HG03354 (cell line): Measurements from ENCODE around the gene MARK2.

Experiments
- ATAC-seq: cut with Tn5 transposase; IDR thresholded peaks from one replicate; pipeline ENCODE4 v1.9.1; 2021; ENCODE audit warnings: mild to moderate bottlenecking; ENCODE audit not compliant: unreplicated experiment, poor library complexity, severe bottlenecking

Gene MARK2

DNA sequence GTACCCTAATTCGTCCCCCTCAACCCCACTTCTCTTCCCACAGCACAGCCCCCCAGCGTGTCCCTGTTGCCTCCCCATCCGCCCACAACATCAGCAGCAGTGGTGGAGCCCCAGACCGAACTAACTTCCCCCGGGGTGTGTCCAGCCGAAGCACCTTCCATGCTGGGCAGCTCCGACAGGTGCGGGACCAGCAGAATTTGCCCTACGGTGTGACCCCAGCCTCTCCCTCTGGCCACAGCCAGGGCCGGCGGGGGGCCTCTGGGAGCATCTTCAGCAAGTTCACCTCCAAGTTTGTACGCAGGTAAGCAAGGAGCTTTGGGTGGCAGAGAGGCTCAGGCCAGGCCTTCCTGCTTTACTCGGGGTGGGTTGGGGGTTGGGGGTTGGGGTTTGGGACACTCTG, 65.8 kb downstream of the MARK2 start:
- ATAC-seq, result no peak

DNA sequence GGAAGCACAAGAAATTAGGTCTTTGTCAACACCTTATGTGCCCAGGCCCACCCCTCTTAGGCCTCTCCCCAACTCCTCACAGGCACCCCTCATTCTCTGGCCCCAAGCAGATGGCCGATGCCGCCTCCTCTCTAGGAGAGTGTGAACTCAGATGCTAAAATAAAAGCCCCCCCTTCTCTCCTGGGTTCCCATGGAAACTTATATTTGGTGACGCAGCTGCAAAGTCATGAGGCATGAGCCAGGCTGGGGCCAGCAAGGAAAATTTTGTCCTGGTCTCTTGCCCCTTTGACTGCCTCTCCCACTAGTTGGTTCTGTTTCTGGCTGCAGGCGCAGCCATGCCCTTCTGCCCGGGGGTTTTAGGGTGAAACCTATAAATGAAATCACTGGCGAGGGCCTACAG, 66.3 kb downstream of the MARK2 start:
- no peak for ATAC-seq

DNA sequence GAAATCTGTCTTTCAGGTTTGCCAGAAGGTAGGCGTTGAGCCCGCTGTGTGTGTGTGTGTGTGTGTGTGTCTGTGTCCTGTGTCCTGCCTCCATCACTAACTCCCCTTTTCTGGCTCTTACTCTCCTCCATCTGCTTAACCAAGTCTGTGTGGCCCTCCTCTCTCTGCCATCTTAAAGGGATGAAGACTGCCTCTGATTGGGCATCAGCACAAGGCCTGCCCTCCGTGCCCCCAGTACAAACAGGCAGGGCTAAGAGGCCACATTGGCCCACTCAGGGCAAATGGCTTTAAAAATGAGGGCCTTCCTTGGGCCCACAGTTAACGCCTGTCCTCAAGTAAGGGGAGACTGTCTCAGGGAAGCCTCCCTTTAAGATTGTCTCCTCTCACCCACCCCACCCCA, 67.2 kb downstream of the MARK2 start:
- no peak for ATAC-seq

DNA sequence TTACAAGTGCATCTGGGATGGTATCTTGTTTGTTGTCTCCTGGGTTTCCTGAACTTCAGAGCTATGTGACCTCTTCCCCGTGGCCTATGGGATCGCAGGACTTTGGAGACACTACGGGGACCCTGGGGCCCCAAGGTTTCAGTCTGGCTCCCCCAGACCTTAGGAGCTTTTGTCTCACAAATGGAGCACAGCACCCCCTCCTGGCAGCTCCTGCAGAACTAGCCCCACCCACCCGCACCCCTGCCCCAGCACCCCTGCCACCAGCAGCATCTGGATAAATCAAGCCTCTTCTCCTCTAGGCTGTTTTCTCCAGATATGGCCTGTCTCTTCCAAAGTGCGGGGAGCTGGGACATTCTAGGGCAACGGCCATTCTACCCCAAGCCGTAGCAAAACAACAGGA, 67.7 kb downstream of the MARK2 start:
- no peak for ATAC-seq

DNA sequence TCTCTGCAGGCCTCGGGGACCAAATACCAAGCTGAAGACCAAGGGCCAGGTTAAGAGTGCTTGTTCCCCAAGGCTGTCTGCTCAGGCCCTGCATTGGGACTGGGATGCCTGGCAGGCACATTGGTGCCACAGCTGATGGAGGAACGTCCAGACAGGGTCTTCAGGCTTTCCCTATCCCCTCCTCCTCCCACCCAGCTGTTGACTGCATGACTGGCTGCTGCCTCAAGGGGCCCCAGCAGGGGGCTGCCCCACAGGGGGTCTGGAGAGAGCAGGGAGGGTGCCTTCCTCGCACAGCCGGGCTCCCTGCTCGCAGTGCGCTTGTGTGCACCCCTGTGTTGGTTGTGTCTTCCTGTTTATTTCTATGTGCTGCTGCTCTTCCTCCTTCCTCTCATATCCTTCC, 68.2 kb downstream of the MARK2 start:
- no peak for ATAC-seq

DNA sequence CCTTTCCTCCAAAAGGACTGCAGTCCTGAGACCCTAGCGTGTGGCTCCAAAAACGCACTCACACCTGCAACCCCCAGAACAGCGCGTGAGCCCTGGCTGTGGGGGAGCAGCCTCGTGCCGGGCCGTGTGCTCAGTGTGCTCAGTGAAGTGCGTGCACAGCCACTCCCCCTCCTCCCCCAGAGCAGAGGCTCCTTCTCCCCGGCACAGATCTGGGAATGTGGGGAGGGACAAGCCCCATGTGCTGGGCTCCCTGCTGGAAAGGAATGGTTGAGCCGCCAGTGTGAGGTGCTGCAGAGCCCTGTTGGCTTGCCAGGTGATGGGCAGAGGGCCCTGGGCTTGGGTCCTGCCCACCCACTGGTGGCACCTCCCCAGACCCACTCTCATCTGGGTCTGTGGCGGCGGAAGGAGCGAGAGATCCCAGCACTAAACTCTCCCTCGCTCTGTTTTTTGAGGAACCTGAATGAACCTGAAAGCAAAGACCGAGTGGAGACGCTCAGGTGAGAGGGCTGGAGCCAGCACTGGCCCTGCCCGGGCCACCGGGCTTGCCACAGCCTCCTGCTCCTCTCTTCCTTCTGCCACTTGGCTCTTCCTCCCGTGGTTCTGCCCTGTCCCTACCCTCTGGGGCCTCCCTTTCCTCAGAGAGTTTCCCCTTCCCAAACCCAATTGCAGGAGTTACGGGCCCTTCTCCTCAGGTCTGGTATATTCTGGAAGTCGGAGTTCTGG, 69.1 kb downstream of the MARK2 start:
- no peak for ATAC-seq

DNA sequence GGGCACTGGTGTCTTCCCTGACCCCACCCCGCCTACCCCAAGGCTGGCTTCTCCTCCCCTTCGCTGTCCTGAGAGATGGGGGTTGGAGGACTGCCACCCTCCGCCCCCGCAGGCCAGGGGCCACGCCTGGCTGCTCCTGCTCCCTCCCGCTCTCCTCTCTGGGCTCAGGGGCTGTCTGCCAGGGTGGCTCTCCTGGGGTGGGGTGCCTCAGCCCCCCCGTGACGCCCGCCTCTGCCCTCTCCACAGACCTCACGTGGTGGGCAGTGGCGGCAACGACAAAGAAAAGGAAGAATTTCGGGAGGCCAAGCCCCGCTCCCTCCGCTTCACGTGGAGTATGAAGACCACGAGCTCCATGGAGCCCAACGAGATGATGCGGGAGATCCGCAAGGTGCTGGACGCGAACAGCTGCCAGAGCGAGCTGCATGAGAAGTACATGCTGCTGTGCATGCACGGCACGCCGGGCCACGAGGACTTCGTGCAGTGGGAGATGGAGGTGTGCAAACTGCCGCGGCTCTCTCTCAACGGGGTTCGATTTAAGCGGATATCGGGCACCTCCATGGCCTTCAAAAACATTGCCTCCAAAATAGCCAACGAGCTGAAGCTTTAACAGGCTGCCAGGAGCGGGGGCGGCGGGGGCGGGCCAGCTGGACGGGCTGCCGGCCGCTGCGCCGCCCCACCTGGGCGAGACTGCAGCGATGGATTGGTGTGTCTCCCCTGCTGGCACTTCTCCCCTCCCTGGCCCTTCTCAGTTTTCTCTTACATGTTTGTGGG, 69.9 kb downstream of the MARK2 start:
- ATAC-seq, result no peak

DNA sequence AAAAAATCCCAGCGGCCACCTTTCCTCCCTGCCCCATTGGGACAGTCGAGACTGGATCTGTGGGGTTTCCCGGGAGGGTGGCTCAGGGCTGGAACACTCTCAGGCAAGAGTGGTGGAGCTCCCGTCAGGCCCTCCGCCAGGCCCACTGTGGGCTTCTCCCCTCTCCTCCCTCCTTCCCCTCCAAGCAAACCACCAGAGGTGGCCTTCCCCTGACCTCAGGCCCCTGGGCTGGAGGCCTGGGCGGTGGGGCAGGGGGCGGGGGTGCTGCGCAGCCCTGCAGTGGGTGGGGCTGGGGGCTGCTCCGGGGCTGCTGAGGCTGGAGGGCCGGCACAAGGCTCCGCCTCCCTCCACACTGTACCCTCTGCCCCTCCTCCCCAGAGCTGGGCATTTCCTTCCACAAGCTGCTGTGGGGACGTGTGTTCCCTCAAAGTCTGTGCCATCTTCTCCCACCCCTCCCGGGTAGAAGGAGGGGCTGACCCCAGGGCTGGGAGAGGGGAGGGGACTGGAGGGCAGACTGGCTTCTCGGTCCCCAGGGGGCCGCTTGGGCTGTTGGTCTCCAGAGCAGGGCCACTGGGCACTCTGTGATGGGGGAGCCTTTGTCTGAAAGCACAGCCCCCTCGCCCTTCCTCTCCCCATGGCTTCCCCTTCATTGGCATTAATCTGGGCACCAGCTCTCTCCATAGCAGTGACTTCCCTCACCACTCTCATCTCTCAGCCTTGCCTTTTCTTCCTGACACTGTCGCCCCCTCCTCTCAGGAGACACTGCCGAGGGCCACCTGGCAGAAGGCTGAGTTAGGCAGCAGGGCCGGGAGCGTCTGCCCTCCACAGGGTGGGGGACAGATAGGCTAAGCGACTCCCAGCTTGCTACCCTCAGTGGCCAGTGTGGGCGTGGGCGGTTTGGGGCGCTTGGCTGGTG, 70.9 kb downstream of the MARK2 start:
- ATAC-seq, result no peak

DNA sequence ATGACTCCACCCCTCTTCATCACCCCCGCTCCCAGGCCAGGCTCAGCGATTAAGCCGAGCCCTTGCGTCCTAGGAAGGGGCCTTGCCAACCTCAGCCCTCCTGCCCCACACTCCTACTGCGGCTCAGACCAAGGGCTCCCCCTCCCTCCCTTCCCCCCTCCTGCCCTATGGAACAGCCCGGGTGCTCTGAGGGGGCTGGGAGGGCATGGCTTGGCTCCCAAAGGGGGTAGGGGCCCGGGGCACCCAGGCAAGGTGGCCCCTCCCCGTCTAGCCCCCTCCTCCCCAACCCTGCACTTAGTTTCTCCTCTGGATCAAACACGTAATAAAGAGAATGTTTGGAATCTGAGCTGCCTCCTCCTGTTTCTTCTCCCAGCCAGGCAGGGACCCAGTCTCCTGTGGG, 71.8 kb downstream of the MARK2 start:
- no peak for ATAC-seq

DNA sequence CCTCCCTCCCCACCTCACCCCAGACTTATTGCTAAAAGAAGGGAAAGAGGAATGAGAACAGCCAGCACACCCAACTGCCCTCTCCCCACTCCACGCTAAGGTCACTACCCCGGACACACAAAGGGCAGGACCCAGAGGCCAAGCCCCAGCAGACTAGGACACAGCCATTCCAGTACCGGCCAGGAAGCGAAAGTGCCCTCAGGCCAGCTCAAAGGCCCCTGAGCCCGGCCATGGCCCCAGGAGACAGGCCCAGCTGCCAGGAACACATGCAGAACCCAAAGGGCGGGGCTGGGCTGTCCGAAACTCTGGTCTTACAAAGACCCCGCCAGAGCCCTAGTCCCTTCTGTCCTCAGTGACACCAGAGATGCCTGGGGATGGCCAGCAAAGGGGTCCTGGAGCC, 72.5 kb downstream of the MARK2 start:
- no peak for ATAC-seq

DNA sequence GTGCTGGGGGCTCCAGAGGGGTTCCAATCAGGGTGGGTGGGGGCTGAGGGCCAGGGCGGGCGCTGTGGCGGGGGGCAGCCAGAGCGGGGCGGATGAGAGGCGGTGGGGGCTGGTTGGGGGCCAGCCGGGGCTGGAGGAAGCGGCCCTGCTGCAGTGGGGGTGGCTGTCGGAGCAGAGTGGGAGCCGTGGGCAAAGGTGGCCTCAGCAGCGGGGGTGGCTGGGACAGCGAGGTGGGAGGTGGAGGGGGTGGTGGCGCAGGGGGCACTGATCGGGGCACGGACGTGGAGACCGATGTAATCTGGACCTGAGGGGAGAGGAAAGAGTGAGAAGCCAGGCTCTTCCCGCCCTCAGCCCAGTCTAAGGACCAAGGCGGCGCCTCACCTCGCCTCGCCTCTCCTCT, 73.0 kb downstream of the MARK2 start:
- no peak for ATAC-seq

DNA sequence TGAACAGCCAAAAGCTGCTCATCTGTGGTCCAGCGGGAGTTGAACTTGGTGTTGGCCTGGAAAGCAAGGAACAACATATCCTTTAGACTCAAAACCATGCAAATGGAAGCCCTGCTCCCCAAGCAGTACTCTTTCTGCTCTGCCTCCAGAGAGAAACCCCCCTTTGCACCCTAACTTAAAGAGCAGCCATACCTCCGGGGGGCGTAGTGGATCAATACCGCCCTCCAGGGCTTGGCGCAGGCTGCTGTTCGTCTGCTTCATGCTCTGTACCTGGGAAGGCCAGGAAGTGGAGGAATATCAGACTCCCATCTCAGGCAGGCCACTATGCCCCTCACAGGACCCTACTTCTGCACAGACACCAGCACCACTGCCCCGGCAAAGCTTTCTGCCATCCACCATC, 73.8 kb downstream of the MARK2 start:
- no peak for ATAC-seq

DNA sequence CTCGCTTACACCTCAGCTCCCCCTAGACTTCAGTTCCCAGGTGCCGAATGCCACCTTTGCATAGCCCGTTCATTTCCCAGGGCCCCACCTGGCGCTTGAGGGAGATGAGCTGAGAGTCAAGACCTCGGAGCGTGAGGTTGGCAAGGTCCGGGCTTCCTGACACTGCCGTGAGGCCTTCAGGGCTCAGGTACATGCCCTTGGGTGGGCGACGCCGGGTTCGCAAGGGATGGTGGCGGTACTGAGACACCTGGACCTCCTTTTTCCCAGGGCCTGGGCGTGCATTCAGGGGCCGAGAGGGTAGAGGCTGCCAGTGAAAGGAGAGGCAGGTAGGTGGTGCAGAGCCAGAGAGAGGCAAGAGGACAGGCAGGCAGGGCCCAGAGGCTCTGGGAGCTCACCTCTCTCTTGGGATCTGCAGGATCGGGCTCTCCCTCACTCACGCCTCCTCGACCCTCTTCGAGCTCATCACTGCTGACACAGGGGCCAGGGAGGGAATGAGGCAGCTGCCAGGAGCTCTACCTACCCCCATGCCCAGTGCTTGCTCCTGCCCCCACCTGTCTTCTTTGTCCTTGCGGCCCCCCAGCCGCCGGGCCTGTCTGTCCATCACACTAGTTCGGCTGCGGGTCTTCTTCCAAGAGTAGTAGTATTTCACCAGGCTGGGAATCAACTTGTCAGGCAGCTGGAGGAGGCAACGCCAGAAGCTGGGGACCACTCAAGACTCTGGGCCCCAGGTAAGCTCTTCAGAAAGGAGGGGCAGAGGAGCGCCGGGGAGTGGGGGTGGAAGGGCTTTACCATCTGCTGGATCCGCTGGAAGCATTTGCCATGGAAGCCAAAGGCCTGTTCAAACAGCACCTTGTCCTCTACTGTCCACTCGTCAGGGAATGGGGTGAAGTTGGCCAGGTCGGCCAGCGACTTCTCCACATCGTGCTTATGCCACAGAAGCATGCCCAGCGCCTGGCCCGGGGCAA, 75.2 kb downstream of the MARK2 start:
- ATAC-seq, result no peak

DNA sequence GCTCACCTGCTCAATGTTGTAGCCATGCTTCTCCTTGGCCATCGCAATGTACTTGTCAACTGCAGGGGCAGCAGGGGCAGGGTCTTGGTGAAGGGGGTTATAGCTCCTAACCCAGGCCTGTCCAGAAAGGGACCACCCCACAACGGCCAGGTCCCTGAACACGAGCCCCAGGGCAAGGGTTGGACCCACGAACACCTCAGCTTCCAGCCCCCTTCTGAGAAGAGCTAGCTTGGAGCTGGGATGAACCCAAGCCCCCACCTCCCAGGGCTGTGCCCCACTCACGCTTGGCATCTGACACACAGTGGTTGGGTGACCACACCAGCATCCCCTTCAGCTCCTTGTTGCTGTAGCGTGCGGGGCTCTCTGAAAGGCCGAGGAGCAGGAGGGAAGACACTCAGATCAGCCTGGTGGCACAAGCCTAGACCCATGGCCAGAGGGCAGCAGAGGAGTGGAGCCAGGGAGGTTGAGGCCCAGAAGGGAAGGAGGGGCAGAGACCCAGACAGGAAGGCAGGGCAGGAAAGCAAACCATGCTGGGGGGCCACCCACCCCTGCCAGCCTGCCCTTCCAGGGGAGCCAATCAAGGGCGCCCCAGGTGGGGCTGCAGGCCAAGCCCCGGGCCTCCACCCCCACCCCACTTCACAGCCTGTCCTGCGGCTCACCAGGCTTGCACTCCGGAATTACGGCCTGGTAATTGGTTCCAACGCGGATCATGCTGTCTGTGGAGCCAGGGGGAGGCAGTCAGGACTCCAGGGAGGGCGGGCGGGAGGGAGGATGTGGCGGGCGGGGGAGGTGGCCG, 76.2 kb downstream of the MARK2 start:
- no peak for ATAC-seq

DNA sequence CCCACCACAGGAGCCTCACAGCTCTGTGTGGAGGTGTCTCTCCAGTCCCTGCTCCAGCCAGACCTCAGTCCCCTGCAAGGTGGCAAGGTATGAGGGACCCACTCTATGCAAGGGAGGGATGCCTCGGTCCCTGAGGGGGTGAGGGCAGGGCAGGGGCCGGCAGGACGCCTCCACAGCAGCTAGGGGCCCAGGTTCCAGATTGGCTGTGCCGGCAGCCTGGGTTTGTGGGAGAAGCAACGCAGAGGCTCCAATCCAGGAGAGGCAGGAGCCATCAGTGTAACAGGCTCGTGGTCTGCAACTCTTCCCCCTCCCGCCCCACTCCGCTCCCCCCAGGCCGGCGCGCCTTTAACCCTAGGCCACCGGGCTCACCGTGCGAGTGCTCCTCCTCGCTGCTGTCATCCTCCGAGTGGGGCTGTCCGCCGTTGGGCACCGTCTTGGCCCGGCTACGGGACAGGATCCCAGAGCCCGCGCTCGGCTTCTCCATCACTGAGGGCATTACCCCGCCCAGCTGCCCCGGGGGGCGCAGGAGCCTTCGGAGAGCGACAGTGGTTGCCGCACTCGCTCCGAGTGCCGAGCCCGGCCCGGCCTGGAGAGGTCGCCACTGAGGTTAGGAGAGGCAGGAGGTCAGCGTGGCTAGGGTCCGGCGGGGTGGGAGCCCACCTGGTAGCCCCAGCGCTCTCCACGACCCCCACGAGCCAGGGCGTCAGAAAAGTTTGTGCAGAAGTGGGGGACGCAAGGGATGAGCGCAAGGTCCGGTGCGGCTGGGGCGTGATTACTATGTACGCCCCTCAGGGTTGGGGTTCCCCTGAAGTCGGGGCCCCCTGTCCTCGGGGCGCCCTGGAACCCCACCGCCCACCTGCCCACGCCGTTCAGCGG, 77.3 kb downstream of the MARK2 start:
- no peak for ATAC-seq

DNA sequence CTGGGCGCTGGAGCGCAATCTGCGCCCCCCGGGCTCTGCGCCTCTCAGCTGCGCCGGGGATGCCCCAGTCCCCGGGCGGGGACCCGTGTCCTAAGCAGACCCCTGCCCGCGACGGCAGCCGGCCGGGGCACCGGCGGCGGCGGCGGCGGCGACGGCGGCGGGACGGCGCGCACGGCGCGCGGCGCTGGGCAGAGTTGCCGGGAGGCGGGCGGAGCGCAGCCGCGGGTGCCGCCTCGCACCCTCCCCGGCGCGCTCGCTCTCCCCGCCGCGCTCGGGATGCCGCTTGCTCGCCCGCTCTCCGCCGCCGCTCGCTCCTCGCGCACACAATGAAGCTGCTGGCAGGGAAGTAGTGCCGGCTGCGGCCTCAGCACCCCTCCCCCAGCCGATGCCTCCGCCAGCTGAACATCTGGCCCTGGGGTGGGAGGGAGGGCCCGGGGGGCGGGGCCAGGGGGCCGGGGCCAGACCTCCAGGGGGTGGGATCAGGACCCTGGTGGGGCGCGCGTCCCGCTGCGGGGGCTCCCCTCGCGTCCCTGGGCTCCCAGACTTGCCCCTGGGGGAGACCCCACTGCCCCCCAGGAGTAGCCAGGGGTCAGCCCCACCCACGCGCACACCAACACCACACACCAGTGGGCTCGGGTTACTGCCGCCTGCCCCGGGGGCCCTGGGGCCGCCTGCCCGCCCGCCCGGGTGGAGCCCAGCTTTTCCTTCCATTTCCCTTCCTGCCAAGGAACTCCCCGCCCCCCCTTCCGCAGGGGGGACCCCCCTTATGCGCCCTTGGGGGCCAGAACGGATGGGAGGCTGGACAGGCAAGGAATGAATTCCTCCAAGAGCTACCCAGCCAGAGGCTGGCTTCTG, 78.2 kb downstream of the MARK2 start, which contains the start of gene RCOR2:
Gene RCOR2, minus strand, starts transcription at position 328 of the 855 bp plus-strand sequence. CDS start 708 bp downstream, outside the sequence.
- ATAC-seq, result peak; percentile 48
